A673 (cell line): ENCODE results near the gene STRBP.

Experiments used
- CTCF ChIP-seq: fragments of 300-800, 200-600 bp; sonication (generic); conservative IDR thresholded peaks from 2 replicates; pipeline ENCODE4 v1.5.1; 2017; ENCODE audit warnings: low read depth, mild to moderate bottlenecking, antibody characterized with exemption, low read length, moderate library complexity, mixed read lengths
- EZH2 ChIP-seq: fragments of 200-600 bp; sonication (generic); IDR thresholded peaks from 2 replicates; pipeline ENCODE4 v1.6.1; 2017; ENCODE audit warnings: borderline replicate concordance, low read depth, mild to moderate bottlenecking, mixed read lengths, antibody characterized with exemption, low read length; ENCODE audit not compliant: poor library complexity, severe bottlenecking

GRCh38 chr9:123232332-123232731 lies 36.1 kb downstream of the STRBP start:
- TF ChIP-seq CTCF (no peak), EZH2 (no peak)
